Progenitor cell of endocrine pancreas (in vitro differentiated cells): ENCODE results near the gene SMAD6. TPM values are rescaled to one million over a fixed set of nuclear protein-coding genes. Genes with fewer than 3 reads are reported as not detected.
A peak's percentile ranks its signal among the peaks of the same experiment; 100 is the strongest.

Experiments
- DNase-seq: peaks from one replicate; pipeline ENCODE4 v3.0.0; 2021; ENCODE audit warnings: low spot score; ENCODE audit not compliant: unreplicated experiment
- H3K27ac Mint-ChIP-seq: 2 replicates; pipeline ENCODE4 v1.8.0; 2021; ENCODE audit warnings: mild to moderate bottlenecking, moderate library complexity, mixed read lengths
- H3K27me3 Mint-ChIP-seq: 2 replicates; pipeline ENCODE4 v1.8.0; 2021; ENCODE audit warnings: mixed read lengths
- H3K36me3 Mint-ChIP-seq: 2 replicates; pipeline ENCODE4 v1.8.0; 2022; ENCODE audit warnings: mixed read lengths; ENCODE audit not compliant: insufficient read depth
- H3K4me1 Mint-ChIP-seq: 2 replicates; pipeline ENCODE4 v1.8.0; 2021; ENCODE audit warnings: low read depth, mixed read lengths
- H3K4me3 Mint-ChIP-seq: 2 replicates; pipeline ENCODE4 v1.8.0; 2021; ENCODE audit warnings: low read depth, mild to moderate bottlenecking, moderate library complexity, mixed read lengths
- H3K9me3 Mint-ChIP-seq: 2 replicates; pipeline ENCODE4 v1.8.0; 2021; ENCODE audit warnings: low read depth, mixed read lengths
- CTCF ChIP-seq: fragments of 200-600 bp; sonication (generic); IDR thresholded peaks from one replicate; pipeline ENCODE4 v1.5.0; 2021; ENCODE audit warnings: antibody characterized with exemption, mild to moderate bottlenecking; ENCODE audit not compliant: unreplicated experiment
- total RNA-seq: library from RNA; stranded (reverse); gene quantifications from 2 replicates; pipeline ENCODE4 v1.2.1, GENCODE V29; 2021

SMAD6 gene
- total RNA-seq, 1 donor from 2014 or later: 38.9 TPM

GRCh38 chr15:66716656-66717020, 14.6 kb downstream of the SMAD6 start:
- peaks cover 29% of the 10 kb centered on the region for H3K4me1 Mint-ChIP-seq
- H3K27me3 Mint-ChIP-seq: no peaks in the 10 kb centered on the region
- DNase-seq: no peak
- peak overlapping the region; percentile 49 for H3K27ac Mint-ChIP-seq
- H3K9me3 Mint-ChIP-seq: no peaks in the 10 kb centered on the region
- no peak for TF ChIP-seq CTCF
- peaks cover 17% of the 10 kb centered on the region for H3K36me3 Mint-ChIP-seq
- no peak overlapping the region for H3K4me3 Mint-ChIP-seq

GRCh38 chr15:66718220-66718988, 16.4 kb downstream of the SMAD6 start:
- DNase-seq: no peak
- TF ChIP-seq CTCF: no peak
- no peaks in the 10 kb centered on the region for H3K9me3 Mint-ChIP-seq
- H3K27ac Mint-ChIP-seq: peak overlapping the region; percentile 39
- H3K4me3 Mint-ChIP-seq: no peak overlapping the region
- no peaks in the 10 kb centered on the region for H3K27me3 Mint-ChIP-seq
- H3K36me3 Mint-ChIP-seq: peaks cover 20% of the 10 kb centered on the region
- H3K4me1 Mint-ChIP-seq: peaks cover 24% of the 10 kb centered on the region

GRCh38 chr15:66719471-66719870, 17.4 kb downstream of the SMAD6 start:
- peaks cover 19% of the 10 kb centered on the region for H3K4me1 Mint-ChIP-seq

GRCh38 chr15:66720206-66721010, 18.4 kb downstream of the SMAD6 start:
- Mint-ChIP-seq H3K27ac (no peak overlapping the region), H3K36me3 (peaks cover 24% of the 10 kb centered on the region), H3K4me1 (peaks cover 14% of the 10 kb centered on the region), H3K27me3 (no peaks in the 10 kb centered on the region), H3K4me3 (no peak overlapping the region), H3K9me3 (no peaks in the 10 kb centered on the region)
- no peak for DNase-seq
- no peak for TF ChIP-seq CTCF

More at GRCh38 chr15:66719471-66719870, 17.4 kb downstream of the SMAD6 start:
- DNase-seq: no peak
- Mint-ChIP-seq H3K4me3 (no peak overlapping the region), H3K36me3 (peaks cover 23% of the 10 kb centered on the region), H3K27ac (peak overlapping the region; percentile 66), H3K27me3 (no peaks in the 10 kb centered on the region), H3K9me3 (no peaks in the 10 kb centered on the region)
- TF ChIP-seq CTCF: no peak

- no peaks in the 10 kb centered on the region for H3K27me3 Mint-ChIP-seq
- no peak for DNase-seq
- no peak overlapping the region for H3K4me3 Mint-ChIP-seq
- peaks cover 23% of the 10 kb centered on the region for H3K36me3 Mint-ChIP-seq
- no peak for TF ChIP-seq CTCF
- peaks cover 10% of the 10 kb centered on the region for H3K4me1 Mint-ChIP-seq
- peak overlapping the region; percentile 34 for H3K27ac Mint-ChIP-seq
- H3K9me3 Mint-ChIP-seq: no peaks in the 10 kb centered on the region
Measured at GRCh38 chr15:66721020-66721419, 19.0 kb downstream of the SMAD6 start.
